Measurements from ENCODE around the gene CAV2. TPM values are rescaled to one million over a fixed set of nuclear protein-coding genes. Genes with fewer than 3 reads are reported as not detected.

Gene CAV2
- polyA plus RNA-seq, 1 donor, result 44.3 TPM

- DNase-seq, result no peak
Observed at GRCh38 chr7:116496653-116497052, 2.9 kb upstream of the CAV2 start.

- DNase-seq, result no peak
Observed at GRCh38 chr7:116497708-116498107, 1.8 kb upstream of the CAV2 start.

- peak; percentile 42 for DNase-seq
Observed at GRCh38 chr7:116500078-116500853, 728 bp downstream of the CAV2 start.

GRCh38 chr7:116501425-116502167 lies 2.1 kb downstream of the CAV2 start:
- DNase-seq, result no peak

- DNase-seq, result no peak
Observed at GRCh38 chr7:116502201-116503096, 2.9 kb downstream of the CAV2 start.

- no peak for DNase-seq
Observed at GRCh38 chr7:116503835-116504234, 4.3 kb downstream of the CAV2 start.

- no peak for DNase-seq
Observed at GRCh38 chr7:116505278-116505677, 5.7 kb downstream of the CAV2 start.

GRCh38 chr7:116505823-116506222 lies 6.3 kb downstream of the CAV2 start:
- no peak for DNase-seq

GRCh38 chr7:116509982-116510579 lies 10.5 kb downstream of the CAV2 start:
- DNase-seq, result no peak

- no peak for DNase-seq
Observed at GRCh38 chr7:116510795-116511194, 11.3 kb downstream of the CAV2 start.

- DNase-seq, result no peak
Observed at GRCh38 chr7:116511552-116512519, 12.3 kb downstream of the CAV2 start.

- DNase-seq, result no peak
Observed at GRCh38 chr7:116512520-116513188, 13.1 kb downstream of the CAV2 start.

GRCh38 chr7:116515584-116515983 lies 16.0 kb downstream of the CAV2 start:
- DNase-seq, result no peak

GRCh38 chr7:116516324-116516723 lies 16.8 kb downstream of the CAV2 start:
- DNase-seq, result no peak

GRCh38 chr7:116517626-116518025 lies 18.1 kb downstream of the CAV2 start:
- no peak for DNase-seq

GRCh38 chr7:116518961-116519360 lies 19.4 kb downstream of the CAV2 start:
- DNase-seq, result no peak

- DNase-seq, result no peak
Observed at GRCh38 chr7:116521046-116521664, 21.6 kb downstream of the CAV2 start.

GRCh38 chr7:116522247-116522646 lies 22.7 kb downstream of the CAV2 start:
- no peak for DNase-seq

GRCh38 chr7:116524221-116524608 lies 24.7 kb downstream of the CAV2 start:
- DNase-seq, result no peak

- peak; percentile 70 for DNase-seq
Observed at GRCh38 chr7:116524609-116525297, 25.2 kb downstream of the CAV2 start, which contains the start of gene CAV1. Gene CAV1 (plus strand): TSS chr7:116525036. CDS start chr7:116525063, 27 bp downstream.
